Heart left ventricle (tissue), 16 donors: ENCODE data around the gene KCNJ16. TPM values are rescaled to one million over a fixed set of nuclear protein-coding genes. Genes with fewer than 3 reads are reported as not detected.

Source experiments
- ATAC-seq, 4 donors: fragments of 200-7000 bp; cut with Tn5 transposase; one replicate each; pipeline ENCODE4 v1.9.1; 2020 to 2022; ENCODE audit warnings: moderate library complexity in 4 of 4, mild to moderate bottlenecking in 3 of 4, moderate number of reproducible peaks in 1 of 4
- DNase-seq, 5 donors: peaks; one replicate each; pipeline ENCODE4 v3.0.0-alpha.2; 2020
- H3K27ac ChIP-seq, 12 donors: fragments of 200-600 bp; sonication (generic) in 4 of 12; one replicate each; pipeline versions ENCODE4 v1.5.0 to v1.8.0; 2016 to 2022; ENCODE audit warnings: mild to moderate bottlenecking in 2 of 12
- H3K27me3 ChIP-seq, 9 donors: fragments of 200-600 bp; sonication (generic) in 2 of 9; one replicate each; pipeline versions ENCODE4 v1.5.1 to v1.8.0; 2016 to 2022; ENCODE audit warnings: mild to moderate bottlenecking in 3 of 9
- H3K36me3 ChIP-seq, 9 donors: fragments of 200-600 bp; sonication (generic) in 2 of 9; one replicate each; pipeline versions ENCODE4 v1.5.0 to v1.8.0; 2018 to 2022; ENCODE audit warnings: mild to moderate bottlenecking in 2 of 9
- H3K4me1 ChIP-seq, 12 donors: fragments of 200-600 bp; sonication (generic) in 4 of 12; one replicate each; pipeline versions ENCODE4 v1.5.0 to v1.8.0; 2016 to 2022; ENCODE audit warnings: mild to moderate bottlenecking in 3 of 12
- H3K4me3 ChIP-seq, 12 donors: fragments of 200-600 bp; sonication (generic) in 4 of 12; one replicate each; pipeline versions ENCODE4 v1.5.0 to v1.8.0; 2017 to 2022; ENCODE audit warnings: mild to moderate bottlenecking in 9 of 12, moderate library complexity in 4 of 12
- H3K9me3 ChIP-seq, 12 donors: fragments of 200-600 bp; sonication (generic) in 4 of 12; one replicate each; pipeline versions ENCODE4 v1.5.0 to v1.8.0; 2016 to 2022; ENCODE audit warnings: mild to moderate bottlenecking in 1 of 12
- POLR2A ChIP-seq, 2 donors: fragments of 450-650 bp; IDR thresholded peaks; one replicate each; pipeline ENCODE4 v1.6.1; 2017; ENCODE audit warnings: antibody characterized with exemption in 2 of 2, mild to moderate bottlenecking in 2 of 2, moderate library complexity in 2 of 2
- WGBS, 4 donors: extraction: QIAGEN DNeasy Blood & Tissue Kit in 2 of 4; methylation state at CpG; one replicate each; pipeline versions ENCODE4 v1.1.5 to v1.1.7; 2013 to 2018; 5-methylcytosine and 5-hydroxymethylcytosine counted together
- intact Hi-C, 10 donors: fragments of 100-400 bp; cut with DNase I; formaldehyde crosslinking; loops; one replicate each; pipeline versions ENCODE4 v1.11.1 to v1.14.2; 2022
- polyA plus RNA-seq, 2 donors: library from polyadenylated mRNA; stranded (reverse); fragments of 200-250 nt; gene quantifications; one replicate each; pipeline ENCODE4 v1.2.3, GENCODE V29; 2013
- total RNA-seq, 9 donors: library from RNA; depleted of rRNA in 2 of 9; stranded (reverse); fragments of >200 nt in 2 of 9; fragmentation: NEBNext Ultra II Directional in 3 of 9; extraction: Animal tissue kit (Norgen Biotek cat#: 25700) in 3 of 9; gene quantifications; one replicate each; pipeline versions ENCODE4 v1.1.0 to v1.2.4, GENCODE V29; 2016 to 2023
- TF ChIP-seq, protein P1 (sequence below), 12 donors: fragments of 200-600 bp; sonication (generic) in 4 of 12; IDR thresholded peaks; one replicate each; pipeline versions ENCODE4 v1.5.0 to v1.8.0; 2018 to 2022; ENCODE audit warnings: antibody characterized with exemption in 12 of 12, mild to moderate bottlenecking in 5 of 12
- donor health status: ischemic (EF 13 %, LVEDD 7.1; RV severe dilation, severe dysfunction).
- donor health status: healthy with polysubstance abuse.
- donor health status: DM: no; HTN: yes; CAD: no.
- donor health status: DM: no; HTN: no; CAD: no.
- donor health status: ischemic (EF 25% LVEDD 6.9; RV normal size, moderate dysfunction).
- donor health status: ischemic (EF 25% LVEDD 5.7; RV mildly dilated, moderate dysfunction).
- donor health status: healthy.
- donor health status: DM: yes; HTN: yes; CAD: no.
- donor health status: ischemic (EF 35%, LVEDD 5.7; RV mildly dilated, moderate dysfunction).
- donor health status: nonischemic (EF 11% LVEDD 7.7; RV severe dilation, severe dysfunction).
- donor health status: DM: yes; HTN: yes; CAD: no.
- donor health status: PGD.
- donor health status: ischemic (EF 29% LVEDD 5.4; RV normal size, mild dysfunction).
- donor health status: nonischemic (EF 23%, LVEDD 6.1; RV moderate dilation, normal function).

Gene KCNJ16
- total and polyA plus RNA-seq, 11 donors, result 0.04 to 0.34 TPM; not detected in 9

DNA sequence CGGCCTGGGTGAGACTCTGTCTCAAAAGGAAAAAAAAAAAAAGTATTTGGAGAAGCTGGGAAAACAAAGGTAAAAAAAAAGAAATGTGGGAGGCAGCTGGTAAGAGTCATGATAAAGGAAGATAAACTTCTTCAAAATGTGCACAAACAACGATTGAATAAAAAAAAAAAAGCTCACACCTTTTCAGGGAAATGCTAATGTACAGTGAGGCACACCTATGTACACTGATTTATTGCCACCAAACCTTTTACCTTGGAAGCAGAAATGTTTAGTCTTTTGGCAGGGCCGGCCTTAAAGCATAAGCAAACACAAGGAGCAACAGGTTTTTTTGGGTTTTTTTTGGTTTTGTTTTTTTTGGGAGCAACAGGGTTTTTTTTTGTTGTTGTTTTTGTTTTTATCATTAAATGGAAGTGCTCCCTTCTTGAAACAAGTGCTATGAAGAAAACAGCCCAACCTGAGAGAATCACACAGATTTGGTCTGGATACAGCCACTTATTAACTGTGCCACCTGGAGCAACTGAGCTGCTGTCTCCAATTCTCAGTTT, 64.5 kb downstream of the KCNJ16 start:
- Histone ChIP-seq H3K27ac (no peak overlapping the region), H3K36me3 (no peaks in the 10 kb centered on the region), H3K4me3 (no peak overlapping the region), H3K27me3 (no peaks in the 10 kb centered on the region), H3K9me3 (no peaks in the 10 kb centered on the region), H3K4me1 (peaks cover 0 to 25% (median 15%) of the 10 kb centered on the region in 12 donors)
- DNase-seq, result no peak
- ATAC-seq, result no peak
- TF ChIP-seq, protein P1, sequence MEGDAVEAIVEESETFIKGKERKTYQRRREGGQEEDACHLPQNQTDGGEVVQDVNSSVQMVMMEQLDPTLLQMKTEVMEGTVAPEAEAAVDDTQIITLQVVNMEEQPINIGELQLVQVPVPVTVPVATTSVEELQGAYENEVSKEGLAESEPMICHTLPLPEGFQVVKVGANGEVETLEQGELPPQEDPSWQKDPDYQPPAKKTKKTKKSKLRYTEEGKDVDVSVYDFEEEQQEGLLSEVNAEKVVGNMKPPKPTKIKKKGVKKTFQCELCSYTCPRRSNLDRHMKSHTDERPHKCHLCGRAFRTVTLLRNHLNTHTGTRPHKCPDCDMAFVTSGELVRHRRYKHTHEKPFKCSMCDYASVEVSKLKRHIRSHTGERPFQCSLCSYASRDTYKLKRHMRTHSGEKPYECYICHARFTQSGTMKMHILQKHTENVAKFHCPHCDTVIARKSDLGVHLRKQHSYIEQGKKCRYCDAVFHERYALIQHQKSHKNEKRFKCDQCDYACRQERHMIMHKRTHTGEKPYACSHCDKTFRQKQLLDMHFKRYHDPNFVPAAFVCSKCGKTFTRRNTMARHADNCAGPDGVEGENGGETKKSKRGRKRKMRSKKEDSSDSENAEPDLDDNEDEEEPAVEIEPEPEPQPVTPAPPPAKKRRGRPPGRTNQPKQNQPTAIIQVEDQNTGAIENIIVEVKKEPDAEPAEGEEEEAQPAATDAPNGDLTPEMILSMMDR (IDR thresholded peaks at IDR 0.05), result no peak
- TF ChIP-seq POLR2A (IDR thresholded peaks at IDR 0.05), result no peak
- 49 to 84% (median 53%) methylated on average over 3 of the region's 3 CpGs for WGBS, 4 donors
- intact Hi-C loops, result loop anchor here in 2 of 10 donors (5.0 to 10.0 kb wide), 2 partner anchors 65 to 412 kb away; partner anchors contain the start of gene KCNJ16 (in 1 of the 2)

DNA sequence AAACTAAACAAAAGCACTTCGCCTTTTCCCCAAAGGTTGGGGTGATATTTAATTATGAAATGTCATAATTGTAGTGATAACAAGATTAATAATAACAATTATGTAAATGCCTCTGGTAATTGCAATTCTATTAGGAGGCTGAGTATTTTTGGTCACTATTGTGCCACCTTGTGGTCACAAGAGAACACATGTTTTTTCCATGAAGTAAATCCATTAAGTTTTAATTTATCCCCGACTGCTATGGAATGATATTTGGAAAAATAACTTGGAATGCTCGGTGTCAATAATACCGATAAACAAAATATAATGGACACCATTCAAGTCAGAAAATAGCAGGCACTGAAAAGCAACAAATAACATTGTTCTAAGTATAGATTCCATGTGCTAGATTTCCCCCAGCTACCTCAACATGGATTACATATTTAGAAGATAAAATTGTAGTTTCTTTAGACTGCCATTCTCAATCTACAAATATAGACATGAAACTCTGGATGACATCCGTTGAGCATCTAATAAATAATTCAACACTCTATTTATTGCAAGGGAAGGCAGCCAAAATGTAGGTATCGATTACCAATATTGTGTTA, 69.3 kb downstream of the KCNJ16 start:
- Histone ChIP-seq H3K4me1 (peaks cover 0 to 5% (median 0%) of the 10 kb centered on the region in 12 donors), H3K9me3 (no peaks in the 10 kb centered on the region), H3K27ac (no peak overlapping the region), H3K27me3 (no peaks in the 10 kb centered on the region), H3K36me3 (no peaks in the 10 kb centered on the region), H3K4me3 (no peak overlapping the region)
- WGBS, 4 donors, result 22 to 24% (median 24%) methylated on average over 6 of the region's 6 CpGs
- no peak for DNase-seq
- TF ChIP-seq POLR2A (IDR thresholded peaks at IDR 0.05), result no peak
- TF ChIP-seq, protein P1 (IDR thresholded peaks at IDR 0.05), result peak; percentile 61 to 85 (median 74)
- ATAC-seq, result no peak
- intact Hi-C loops, result loop anchor here in 8 of 10 donors (1.0 to 10.0 kb wide), 11 partner anchors 60 to 580 kb away; no protein-coding TSS in a partner anchor

DNA sequence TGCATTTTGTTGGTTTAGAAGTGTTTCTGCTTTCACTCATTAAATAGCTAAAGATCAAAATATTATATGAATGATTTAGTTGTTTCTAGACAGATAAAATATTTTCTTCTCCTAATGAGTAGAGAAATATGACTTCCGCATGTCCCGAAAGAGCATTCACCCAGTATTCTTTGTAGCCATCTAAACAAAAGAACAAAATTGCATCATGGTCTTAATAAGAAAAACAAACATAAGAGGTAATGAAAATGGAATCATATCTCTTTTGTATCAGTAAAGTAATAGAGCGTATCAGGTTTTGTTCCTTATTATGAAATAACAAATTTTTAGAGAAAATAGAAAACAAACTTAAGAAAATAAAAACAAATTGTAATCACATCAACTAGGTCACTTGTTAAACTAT, 78.2 kb downstream of the KCNJ16 start:
- TF ChIP-seq POLR2A (IDR thresholded peaks at IDR 0.05), result no peak
- TF ChIP-seq, protein P1 (IDR thresholded peaks at IDR 0.05), result no peak
- 93 to 94% (median 93%) methylated on average over 3 of the region's 3 CpGs for WGBS, 4 donors
- Histone ChIP-seq H3K9me3 (no peaks in the 10 kb centered on the region), H3K27ac (no peak overlapping the region), H3K36me3 (no peaks in the 10 kb centered on the region), H3K4me1 (no peaks in the 10 kb centered on the region), H3K4me3 (no peak overlapping the region), H3K27me3 (no peaks in the 10 kb centered on the region)
- intact Hi-C loops, result no loop called here
- DNase-seq (no peak), ATAC-seq (no peak)

DNA sequence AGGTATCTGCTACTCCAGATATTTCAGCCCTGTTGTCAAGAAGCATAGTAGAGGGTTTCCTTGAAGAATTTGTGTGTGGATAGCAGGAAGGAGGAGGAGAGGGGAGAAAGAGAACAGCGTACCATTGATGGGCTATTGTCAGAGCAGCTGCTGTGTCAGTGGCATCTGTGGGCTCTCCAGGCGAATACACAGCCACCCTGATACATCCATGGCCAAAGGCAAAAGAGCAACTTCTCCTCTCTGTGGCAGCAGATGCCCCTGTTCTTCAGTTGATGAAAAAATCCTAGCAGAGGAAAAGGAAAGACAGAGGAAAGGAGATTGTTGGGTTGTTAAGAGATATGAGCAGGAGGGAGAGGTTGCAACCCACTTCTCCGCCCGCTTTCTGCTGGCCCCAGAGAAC, 82.1 kb downstream of the KCNJ16 start:
- intact Hi-C loops, result no loop called here
- Histone ChIP-seq H3K27me3 (no peaks in the 10 kb centered on the region), H3K9me3 (no peaks in the 10 kb centered on the region), H3K27ac (peak overlapping the region in 2 of 12 donors; percentile 13 to 19), H3K4me1 (no peaks in the 10 kb centered on the region), H3K36me3 (no peaks in the 10 kb centered on the region), H3K4me3 (no peak overlapping the region)
- no peak for ATAC-seq
- WGBS, 4 donors, result 84 to 91% (median 85%) methylated on average over 4 of the region's 4 CpGs
- DNase-seq, result no peak
- TF ChIP-seq, protein P1 (IDR thresholded peaks at IDR 0.05), result no peak
- TF ChIP-seq POLR2A (IDR thresholded peaks at IDR 0.05), result no peak
